Mesenchymal stem cell (in vitro differentiated cells and primary cell): Measurements from ENCODE around the gene CCL27.

ENCODE experiments used
- DNase-seq: peaks from one replicate; pipeline ENCODE4 v3.0.0-alpha.2; 2013
- H2AFZ ChIP-seq: one replicate; pipeline ENCODE4 v1.6.1; 2013; ENCODE audit warnings: low read depth, mild to moderate bottlenecking, control low read depth, inconsistent platforms, low read length, moderate library complexity
- H2AK5ac ChIP-seq: 2 replicates; pipeline ENCODE4 v1.6.1; 2013; ENCODE audit warnings: low read length, moderate library complexity, mild to moderate bottlenecking, inconsistent platforms; ENCODE audit not compliant: severe bottlenecking
- H2BK120ac ChIP-seq: one replicate; pipeline ENCODE4 v1.6.1; 2013; ENCODE audit warnings: low read depth, mild to moderate bottlenecking, inconsistent platforms, low read length, moderate library complexity
- H2BK12ac ChIP-seq, 2 experiments: one replicate each; pipeline ENCODE4 v1.6.1; 2013; ENCODE audit warnings: inconsistent platforms in 2 of 2, low read length in 2 of 2, mild to moderate bottlenecking in 2 of 2, moderate library complexity in 2 of 2, control low read depth in 1 of 2
- H2BK15ac ChIP-seq: one replicate; pipeline ENCODE4 v1.6.1; 2013; ENCODE audit warnings: mild to moderate bottlenecking, low read depth, inconsistent platforms; ENCODE audit not compliant: poor library complexity, severe bottlenecking
- H2BK5ac ChIP-seq: 2 replicates; pipeline ENCODE4 v1.6.1; 2013; ENCODE audit warnings: low read depth, mild to moderate bottlenecking, low read length, control low read depth, inconsistent platforms; ENCODE audit not compliant: poor library complexity, severe bottlenecking
- H3K14ac ChIP-seq, 2 experiments: one replicate each; pipeline ENCODE4 v1.6.1; 2013; ENCODE audit warnings: inconsistent platforms in 2 of 2, low read length in 2 of 2, control low read depth in 1 of 2, mild to moderate bottlenecking in 1 of 2, moderate library complexity in 1 of 2
- H3K18ac ChIP-seq, 2 experiments: one replicate each; pipeline ENCODE4 v1.6.1; 2013; ENCODE audit warnings: inconsistent platforms in 2 of 2, low read length in 2 of 2, control low read depth in 1 of 2, low read depth in 1 of 2, mild to moderate bottlenecking in 1 of 2
- H3K23ac ChIP-seq, 2 experiments: one replicate each; pipeline ENCODE4 v1.6.1; 2013; ENCODE audit warnings: inconsistent platforms in 2 of 2, low read length in 2 of 2, mild to moderate bottlenecking in 2 of 2, moderate library complexity in 2 of 2, control low read depth in 1 of 2
- H3K27ac ChIP-seq: 2 replicates; pipeline ENCODE4 v1.5.1; 2013; ENCODE audit warnings: mild to moderate bottlenecking, moderate library complexity, low read length, control low read depth, inconsistent platforms; ENCODE audit not compliant: poor library complexity, severe bottlenecking
- H3K27me3 ChIP-seq, 2 experiments: 2 replicates each; pipeline versions ENCODE4 v1.6.1 to v1.7.0; 2013; ENCODE audit warnings: low read length in 2 of 2, mild to moderate bottlenecking in 2 of 2, moderate library complexity in 2 of 2, control low read depth in 1 of 2, inconsistent platforms in 1 of 2; ENCODE audit not compliant: control insufficient read depth in 1 of 2, insufficient read depth in 1 of 2
- H3K36me3 ChIP-seq, 2 experiments: 2 replicates each; pipeline versions ENCODE4 v1.6.1 to v1.7.0; 2013; ENCODE audit warnings: low read length in 2 of 2, control low read depth in 1 of 2, inconsistent platforms in 1 of 2, low read depth in 1 of 2, mild to moderate bottlenecking in 1 of 2; ENCODE audit not compliant: insufficient read depth in 2 of 2, control insufficient read depth in 1 of 2
- H3K4ac ChIP-seq, 2 experiments: one replicate each; pipeline ENCODE4 v1.6.1; 2013; ENCODE audit warnings: inconsistent platforms in 2 of 2, low read length in 2 of 2, mild to moderate bottlenecking in 2 of 2, moderate library complexity in 2 of 2, control low read depth in 1 of 2, low read depth in 1 of 2
- H3K4me1 ChIP-seq: 2 replicates; pipeline ENCODE4 v1.6.1; 2013; ENCODE audit warnings: low read depth, low read length, control low read depth; ENCODE audit not compliant: control insufficient read depth, insufficient read depth
- H3K4me2 ChIP-seq: 2 replicates; pipeline ENCODE4 v1.6.1; 2013; ENCODE audit warnings: low read length, mild to moderate bottlenecking, inconsistent platforms; ENCODE audit not compliant: poor library complexity, severe bottlenecking
- H3K4me3 ChIP-seq, 2 experiments: 2 replicates each; pipeline versions ENCODE4 v1.5.1 to v1.7.0; 2013; ENCODE audit warnings: low read length in 2 of 2, mild to moderate bottlenecking in 2 of 2, control low read depth in 1 of 2, low read depth in 1 of 2; ENCODE audit not compliant: insufficient read depth in 1 of 2
- H3K79me1 ChIP-seq: replicated peaks from 2 replicates; pipeline ENCODE4 v1.6.1; 2013; ENCODE audit warnings: mild to moderate bottlenecking, control low read depth, low read length, inconsistent platforms; ENCODE audit not compliant: poor library complexity, severe bottlenecking
- H3K9ac ChIP-seq: 2 replicates; pipeline ENCODE4 v1.7.0; 2013; ENCODE audit warnings: mild to moderate bottlenecking, low read length, moderate library complexity
- H3K9me3 ChIP-seq: 2 replicates; pipeline ENCODE4 v1.7.0; 2013; ENCODE audit warnings: mild to moderate bottlenecking, low read length; ENCODE audit not compliant: control insufficient read depth
- H4K8ac ChIP-seq: one replicate; pipeline ENCODE4 v1.6.1; 2013; ENCODE audit warnings: inconsistent platforms, mild to moderate bottlenecking, low read length, moderate library complexity
- H4K91ac ChIP-seq: one replicate; pipeline ENCODE4 v1.6.1; 2013; ENCODE audit warnings: mild to moderate bottlenecking, low read length, inconsistent platforms
- WGBS: methylation state at CpG from one replicate; pipeline ENCODE4 v1.1.7; 2013; ENCODE audit warnings: mixed read lengths; 5-methylcytosine and 5-hydroxymethylcytosine counted together

The CCL27 gene

GRCh38 chr9:34669809-34670562 lies 7.5 kb upstream of the CCL27 start:
- H2BK5ac ChIP-seq = no peak overlapping the region
- 100% methylated on average over 4 of the region's 5 CpGs for WGBS
- no peak overlapping the region for H3K27ac ChIP-seq
- no peak overlapping the region for H3K9ac ChIP-seq
- H3K4ac ChIP-seq = no peak overlapping the region
- H3K36me3 ChIP-seq = peaks cover 7 to 21% of the 10 kb centered on the region in 2 experiments
- H3K27me3 ChIP-seq = no peaks in the 10 kb centered on the region
- H3K14ac ChIP-seq = no peak overlapping the region
- no peak overlapping the region for H4K8ac ChIP-seq
- H2BK15ac ChIP-seq = no peak overlapping the region
- H2BK120ac ChIP-seq = no peak overlapping the region
- H3K18ac ChIP-seq = no peak overlapping the region
- H3K4me1 ChIP-seq = no peaks in the 10 kb centered on the region
- no peak overlapping the region for H2AFZ ChIP-seq
- H3K79me1 ChIP-seq = peaks cover 28% of the 10 kb centered on the region
- no peaks in the 10 kb centered on the region for H3K9me3 ChIP-seq
- no peak overlapping the region for H3K23ac ChIP-seq
- DNase-seq = no peak
- no peak overlapping the region for H3K4me2 ChIP-seq
- no peak overlapping the region for H3K4me3 ChIP-seq
- H2AK5ac ChIP-seq = no peak overlapping the region
- H4K91ac ChIP-seq = no peak overlapping the region
- no peak overlapping the region for H2BK12ac ChIP-seq

GRCh38 chr9:34665381-34666250 lies 3.2 kb upstream of the CCL27 start:
- peak; percentile 97 for DNase-seq
- Histone ChIP-seq H3K9me3 (no peaks in the 10 kb centered on the region), H2AFZ (peak overlapping the region; percentile 33), H3K18ac (peak overlapping the region; percentile 65 to 85), H2AK5ac (no peak overlapping the region), H3K27me3 (no peaks in the 10 kb centered on the region), H3K27ac (peak overlapping the region; percentile 82), H3K36me3 (peaks cover 15 to 38% of the 10 kb centered on the region in 2 experiments), H3K4me3 (peak overlapping the region; percentile 69 to 85), H4K8ac (peak overlapping the region; percentile 93), H3K79me1 (peaks cover 27% of the 10 kb centered on the region), H3K9ac (peak overlapping the region; percentile 99), H3K23ac (no peak overlapping the region), H4K91ac (peak overlapping the region; percentile 71), H2BK12ac (no peak overlapping the region), H2BK15ac (no peak overlapping the region), H2BK120ac (no peak overlapping the region), H3K14ac (peak overlapping the region in 1 of 2 experiments; percentile 45), H2BK5ac (peak overlapping the region; percentile 21), H3K4ac (peak overlapping the region in 1 of 2 experiments; percentile 83), H3K4me2 (peak overlapping the region; percentile 78), H3K4me1 (peaks cover 2% of the 10 kb centered on the region)
- WGBS = 1% methylated on average over 54 of the region's 55 CpGs

- Histone ChIP-seq H3K27me3 (no peaks in the 10 kb centered on the region), H3K18ac (peak overlapping the region in 1 of 2 experiments; percentile 90), H3K9me3 (no peaks in the 10 kb centered on the region), H3K14ac (peak overlapping the region in 1 of 2 experiments; percentile 55), H2AK5ac (no peak overlapping the region), H2BK15ac (no peak overlapping the region), H3K9ac (peak overlapping the region; percentile 89), H3K4me1 (peaks cover 2% of the 10 kb centered on the region), H3K36me3 (peaks cover 18 to 44% of the 10 kb centered on the region in 2 experiments), H3K4me2 (peak overlapping the region; percentile 71), H4K91ac (peak overlapping the region; percentile 14), H3K4me3 (peak overlapping the region; percentile 60 to 85), H2BK12ac (peak overlapping the region in 1 of 2 experiments; percentile 50), H3K27ac (peak overlapping the region; percentile 36), H3K4ac (peak overlapping the region; percentile 42 to 68), H2AFZ (peak overlapping the region; percentile 46), H3K23ac (no peak overlapping the region), H2BK120ac (no peak overlapping the region), H3K79me1 (peaks cover 22% of the 10 kb centered on the region), H2BK5ac (no peak overlapping the region), H4K8ac (peak overlapping the region; percentile 59)
- WGBS = 1% methylated on average over 26 of the region's 26 CpGs
- DNase-seq = no peak
These were observed 2.6 kb upstream of the CCL27 start for GRCh38 chr9:34665067-34665380.
